COLO829 (cell line): Measurements from ENCODE around the gene TREM2.
"Not testable (repeated sequence)": the region's sequence is repeated elsewhere in the genome, so short reads cannot be mapped to it uniquely, and the experiment has no call there.

Experiments used
- DNase-seq: peaks from one replicate; pipeline ENCODE4 v3.0.0; 2012; ENCODE audit warnings: low spot score

Gene TREM2

DNA sequence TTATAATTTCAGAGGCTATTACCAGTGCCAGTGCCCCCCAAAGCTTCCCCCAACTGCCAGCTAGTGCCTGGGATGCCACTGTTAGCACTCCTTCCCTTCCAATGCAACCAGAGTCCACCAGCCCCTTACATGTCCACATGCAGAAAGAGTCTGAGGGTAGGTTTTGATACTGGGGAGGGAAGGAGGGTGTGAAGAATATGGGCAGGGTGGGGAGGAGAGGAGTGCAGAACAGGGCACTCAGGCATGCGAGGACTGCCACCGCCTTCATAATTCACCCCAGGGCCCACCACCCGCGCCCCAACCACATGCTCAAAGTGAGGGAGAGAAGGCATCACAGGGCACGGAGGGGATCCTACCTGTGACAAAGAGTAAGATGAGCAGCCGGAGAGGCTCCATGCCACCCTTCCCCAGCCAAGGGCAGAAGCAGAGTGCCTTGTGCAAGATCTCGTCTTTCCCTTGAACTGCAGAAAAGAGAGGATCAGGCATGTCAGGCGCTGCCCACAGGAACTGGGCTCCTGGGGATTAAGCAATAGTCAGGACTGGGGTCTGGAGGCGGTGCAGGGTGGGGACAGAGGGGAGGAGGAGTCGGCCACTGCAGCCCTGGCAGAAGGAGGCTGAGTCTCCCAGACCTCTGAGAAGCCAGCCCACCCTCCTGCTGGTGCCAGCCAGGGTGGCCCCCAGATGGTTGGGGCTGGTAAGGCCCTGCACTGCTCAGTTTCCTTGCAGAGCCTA, at the start of gene TREM2:
TREM2 (minus strand) TSS at position 430 of the 732 bp plus-strand sequence; CDS start at position 396, 34 bp downstream.
- DNase-seq: no peak

DNA sequence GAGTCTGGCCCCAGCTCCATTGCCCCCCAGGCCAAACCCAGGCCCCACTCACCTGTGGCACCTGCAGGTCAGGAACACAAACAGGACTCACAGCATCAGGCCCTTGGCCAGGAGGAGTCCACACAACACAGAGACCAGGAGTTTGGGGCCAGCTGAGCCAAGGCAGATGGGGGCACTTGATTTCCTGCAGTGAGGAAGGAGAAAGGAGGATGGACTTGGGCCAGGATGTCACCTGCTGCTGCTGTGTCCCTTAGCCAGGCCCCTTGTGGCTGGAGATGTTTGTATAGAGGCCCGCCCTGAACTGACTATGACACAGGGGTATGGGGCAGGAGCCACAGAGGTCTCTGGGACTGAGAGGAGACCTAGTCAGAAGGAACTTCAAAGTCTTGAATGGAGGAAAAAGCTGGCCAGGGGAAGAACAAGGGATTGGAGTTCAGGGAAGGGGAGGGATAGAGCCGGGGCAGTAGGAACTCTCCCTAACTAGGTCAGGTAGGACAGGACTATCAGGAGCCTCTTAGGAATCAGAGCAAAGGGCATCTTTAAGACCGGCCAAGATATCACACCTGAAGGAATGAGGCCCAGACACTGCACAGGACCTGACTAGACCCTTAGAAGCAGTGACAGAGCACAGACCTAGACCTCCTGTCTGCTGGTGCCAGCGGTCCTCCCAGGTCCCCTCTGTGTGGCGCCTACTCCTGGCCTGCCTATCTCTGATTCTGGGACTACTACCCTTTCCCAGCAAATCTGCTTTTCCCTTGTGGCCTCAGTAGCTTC, 46.8 kb upstream of the TREM2 start:
- DNase-seq: no peak

DNA sequence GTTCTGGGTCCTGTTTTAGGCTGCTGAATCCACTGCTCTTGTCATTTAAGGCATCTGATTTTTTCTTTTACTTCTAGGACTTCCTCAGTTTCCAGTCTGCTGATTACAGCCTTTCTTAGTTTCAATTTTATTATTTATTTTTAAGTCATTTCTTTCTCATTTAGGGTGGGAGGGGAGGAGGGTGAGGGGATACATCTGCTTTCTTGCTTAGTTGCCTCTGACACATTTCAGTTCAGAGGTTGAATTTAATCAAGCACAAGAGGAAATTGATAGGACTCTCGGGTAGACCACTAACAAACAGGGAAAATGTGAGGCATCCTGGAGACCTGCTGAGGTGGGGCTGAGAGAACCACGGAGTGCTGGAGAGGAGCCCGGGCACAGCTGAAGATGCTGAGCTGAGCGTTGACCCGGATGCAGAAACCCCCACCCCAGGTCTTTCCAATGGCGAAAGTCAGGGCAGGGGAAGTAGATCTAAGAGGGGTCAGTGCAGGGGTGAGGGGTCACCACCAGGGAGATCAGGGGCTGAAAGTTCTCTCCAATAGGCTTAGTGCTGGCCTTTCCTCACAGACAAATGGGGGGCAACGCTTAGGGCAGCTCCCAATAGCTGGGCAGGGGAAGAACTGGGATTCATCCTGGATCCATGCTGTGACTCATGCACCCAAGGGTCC, 45.7 kb upstream of the TREM2 start:
- no peak for DNase-seq

DNA sequence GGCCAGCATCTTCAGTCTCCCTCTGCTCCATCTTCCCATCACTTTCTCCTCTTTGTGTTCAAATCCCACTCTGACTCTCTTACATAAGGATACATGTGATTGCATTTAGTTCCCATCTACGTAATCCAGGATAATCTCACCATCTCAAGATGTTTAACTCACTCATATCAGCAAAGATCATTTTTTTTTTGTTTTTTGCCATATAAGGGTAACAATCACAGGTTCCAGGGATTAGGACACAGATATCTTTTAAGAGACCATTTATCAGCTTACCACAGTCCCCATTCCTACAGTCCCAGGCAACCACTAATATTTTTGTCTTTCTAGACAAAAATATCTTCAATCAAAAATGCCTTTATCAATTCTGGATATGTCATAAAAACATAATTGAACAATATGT, 41.2 kb upstream of the TREM2 start:
- no peak for DNase-seq

DNA sequence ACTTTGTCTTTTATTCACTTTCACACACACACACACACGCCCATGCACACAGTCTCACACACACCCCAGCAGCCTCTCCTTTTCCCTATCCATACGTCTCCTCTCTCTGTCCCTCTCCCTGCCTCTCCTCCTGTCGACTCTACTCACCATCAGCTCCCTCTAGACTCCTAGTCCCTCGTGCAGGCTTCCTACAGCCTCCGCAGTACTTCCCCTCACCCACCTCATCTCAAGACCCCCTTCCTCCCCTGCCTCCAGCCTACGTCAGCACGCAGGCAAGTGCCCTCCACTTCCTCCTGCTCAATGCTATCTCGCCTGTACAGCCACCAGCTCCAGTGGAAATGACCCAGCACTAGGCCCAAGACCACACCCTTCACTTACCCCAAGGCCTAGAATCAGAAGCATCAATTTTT, 38.9 kb upstream of the TREM2 start:
- no peak for DNase-seq

DNA sequence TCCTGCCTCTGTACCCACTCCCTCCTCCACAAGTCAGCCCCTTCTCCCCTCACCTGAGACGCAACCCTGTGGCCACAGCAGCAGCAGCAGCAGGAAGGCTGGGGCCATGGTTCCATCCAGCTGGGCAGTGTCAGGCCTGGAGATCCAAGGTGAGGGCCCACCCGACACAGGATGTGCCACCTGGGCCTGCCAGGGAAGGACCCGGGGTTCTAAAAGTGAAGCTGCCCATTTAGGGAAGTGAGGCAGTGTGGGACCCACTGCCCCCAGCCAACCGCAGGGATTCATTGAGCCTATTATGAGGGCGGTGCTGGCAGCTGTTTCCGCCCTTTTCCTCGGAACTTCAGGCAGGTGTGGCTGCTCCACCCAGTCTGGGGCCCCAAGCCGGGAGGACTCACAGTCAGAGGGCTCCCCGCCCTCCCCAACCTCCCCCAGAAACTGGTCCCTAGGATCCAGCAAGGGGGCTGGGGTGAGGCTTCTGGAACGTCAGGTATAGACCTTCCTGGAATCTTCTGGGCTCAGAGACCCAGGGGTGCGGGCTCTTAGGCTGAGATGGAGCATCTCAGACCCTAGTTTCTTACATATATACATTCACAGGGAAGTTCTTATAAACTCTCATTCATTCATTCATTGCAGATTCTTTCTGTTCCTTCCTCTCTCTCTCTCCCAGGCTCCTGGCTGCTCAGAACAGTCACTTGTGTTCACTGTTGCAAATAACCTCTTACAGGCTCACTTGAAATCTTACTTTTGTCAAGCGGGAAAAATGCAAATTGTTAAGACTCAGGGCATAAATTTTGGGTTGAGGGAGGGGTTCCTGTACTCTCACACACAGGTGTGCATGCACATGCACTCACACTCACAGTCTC, 38.2 kb upstream of the TREM2 start, which contains the start of gene TREML2:
TREML2 (minus strand) TSS at position 249 of the 863 bp plus-strand sequence; CDS start at position 108, 141 bp downstream.
- DNase-seq: no peak

DNA sequence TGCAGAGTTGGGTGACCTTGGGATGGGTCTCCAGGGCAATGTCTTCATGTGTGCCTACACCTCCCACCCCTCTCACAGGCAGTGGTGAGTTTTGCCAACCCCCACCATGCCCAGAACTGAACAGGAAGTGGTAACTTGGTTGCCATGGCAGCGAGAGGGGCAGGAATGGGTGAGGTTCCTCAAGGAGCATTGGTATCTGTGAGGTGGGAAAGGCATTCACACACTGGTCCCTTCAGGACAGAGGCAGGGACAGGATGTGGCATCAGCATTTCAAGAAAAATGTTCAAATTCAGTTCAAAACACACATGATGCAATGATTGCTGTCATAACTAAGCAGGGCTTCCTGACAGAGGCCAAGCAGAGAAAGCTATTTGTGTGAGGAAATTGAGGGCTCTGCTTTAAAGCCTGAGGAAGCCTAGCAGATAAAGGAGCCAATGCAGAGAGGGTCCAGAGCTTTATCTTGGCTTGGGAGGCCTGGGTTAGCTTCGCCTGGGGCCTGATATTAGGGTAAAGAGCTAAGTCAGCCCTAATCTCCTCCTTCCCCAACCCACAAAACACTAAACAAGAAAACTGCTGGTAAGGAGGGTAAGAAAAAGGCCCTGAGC, 37.5 kb upstream of the TREM2 start:
- DNase-seq: no peak

DNA sequence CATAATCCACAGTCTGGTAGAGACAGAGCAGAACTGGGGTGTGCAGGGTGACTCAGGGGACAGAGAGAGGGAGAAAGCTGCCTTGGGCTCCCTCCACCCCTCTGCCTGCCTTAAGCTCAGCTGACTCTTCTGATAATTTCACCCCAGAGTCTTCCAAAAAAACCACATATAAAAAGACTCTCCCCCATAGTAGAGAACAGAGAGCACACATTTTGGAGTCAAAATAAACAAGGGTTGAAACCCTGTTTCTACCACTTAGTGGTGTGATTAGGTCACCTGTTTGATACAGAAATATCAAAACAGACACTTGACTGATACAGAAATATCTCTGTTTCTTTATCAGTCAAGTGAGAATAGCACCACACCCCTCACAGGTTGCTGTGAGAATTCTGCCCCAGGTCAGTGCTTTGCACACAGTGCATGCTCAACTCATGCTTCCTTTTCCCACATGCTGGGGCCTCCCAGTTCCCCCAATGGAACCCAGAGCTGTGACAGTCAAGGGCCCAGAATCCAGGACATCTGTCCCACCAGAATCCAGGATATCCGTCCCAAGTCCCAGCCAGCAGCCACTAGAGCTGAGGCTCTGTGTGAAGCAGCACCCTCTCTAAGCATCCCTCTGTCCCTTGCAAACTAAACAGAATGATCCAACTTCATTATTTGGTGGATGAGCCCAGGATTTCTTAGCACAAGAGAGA, 36.8 kb upstream of the TREM2 start:
- DNase-seq: no peak

DNA sequence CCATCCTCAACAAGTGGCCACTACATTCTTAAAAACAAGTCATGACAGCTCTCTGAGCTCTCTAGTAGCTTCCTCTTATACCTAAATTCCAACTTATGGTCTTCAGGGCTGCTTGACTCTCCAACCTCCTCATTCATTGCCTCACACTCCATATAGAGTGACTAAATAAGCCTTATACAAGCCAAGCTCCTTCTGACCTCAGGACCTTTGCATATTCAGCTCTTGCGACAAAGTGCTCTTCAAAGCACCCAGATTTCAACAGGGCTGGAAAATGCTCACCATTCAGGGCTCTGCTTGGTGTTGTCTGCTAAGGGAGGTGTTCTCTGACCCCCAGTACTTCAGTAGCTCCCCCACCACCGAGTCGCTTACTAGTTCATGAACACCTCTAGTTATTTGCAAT, 34.3 kb upstream of the TREM2 start:
- no peak for DNase-seq

DNA sequence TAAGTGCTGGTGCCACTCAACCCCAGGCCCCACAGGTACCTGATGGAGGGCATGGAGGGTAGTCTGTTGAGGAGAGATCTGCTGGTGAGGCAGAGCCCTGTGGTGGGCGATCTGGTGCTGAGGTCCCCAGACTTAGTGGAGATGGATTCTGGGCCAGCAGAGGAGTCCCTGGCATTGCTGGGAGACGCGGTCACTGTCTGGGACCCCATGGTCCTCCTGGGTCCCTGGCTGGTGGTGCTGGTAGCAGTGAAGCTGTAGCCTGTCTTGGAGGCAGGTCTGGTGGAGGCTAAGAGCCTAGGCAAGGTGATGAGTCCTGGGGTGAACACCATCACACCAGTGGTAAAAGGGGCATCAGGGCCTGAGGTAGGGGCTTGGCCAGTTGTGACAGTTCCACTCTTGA, 31.5 kb upstream of the TREM2 start:
- DNase-seq: no peak

DNA sequence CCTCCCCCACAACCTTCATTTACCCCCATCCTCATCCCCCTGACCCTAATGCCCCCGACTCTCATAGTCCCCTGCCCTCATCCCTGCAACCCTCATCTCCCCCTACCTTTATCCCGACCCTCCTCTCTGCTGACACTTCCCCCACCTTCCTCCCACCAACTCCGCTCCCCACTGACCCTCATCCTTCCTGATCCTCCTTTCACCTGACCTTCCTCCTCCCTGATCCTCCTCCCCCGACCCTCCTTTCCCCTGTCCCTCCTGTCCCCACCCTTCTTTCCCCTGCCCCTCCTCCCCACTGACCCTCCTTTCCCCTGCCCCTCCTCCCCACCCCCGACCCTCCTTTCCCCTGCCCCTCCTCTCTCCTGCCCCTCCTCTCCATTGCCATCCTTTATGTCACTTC, 31.0 kb upstream of the TREM2 start:
- no peak for DNase-seq

DNA sequence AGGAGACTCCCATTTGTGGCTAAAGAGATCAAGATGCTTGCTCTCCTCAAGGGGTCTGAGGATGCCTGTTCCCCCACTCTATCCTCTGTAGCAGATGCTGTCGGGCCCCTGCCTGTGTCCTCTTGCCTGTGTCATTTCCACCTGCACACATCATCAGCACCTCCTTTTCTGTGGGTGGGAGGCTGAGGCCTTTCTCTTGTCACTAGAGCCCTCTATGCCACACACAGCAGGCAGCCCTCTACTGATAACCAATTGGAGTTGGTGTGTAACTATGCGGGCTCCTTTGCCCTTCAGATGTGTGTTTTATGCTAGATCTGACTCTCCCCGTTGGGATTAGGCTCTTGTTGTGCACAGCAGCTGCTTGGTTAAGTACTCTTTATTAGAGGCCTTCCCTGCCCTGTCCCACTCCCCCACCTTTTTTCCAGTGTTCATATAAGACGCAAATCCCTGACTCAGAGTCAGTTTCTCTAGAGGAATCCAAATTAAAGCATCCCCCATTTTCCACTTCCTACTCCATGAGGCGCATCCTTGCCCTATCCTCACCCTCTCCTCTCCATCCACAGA, 30.3 kb upstream of the TREM2 start:
- DNase-seq: no peak

DNA sequence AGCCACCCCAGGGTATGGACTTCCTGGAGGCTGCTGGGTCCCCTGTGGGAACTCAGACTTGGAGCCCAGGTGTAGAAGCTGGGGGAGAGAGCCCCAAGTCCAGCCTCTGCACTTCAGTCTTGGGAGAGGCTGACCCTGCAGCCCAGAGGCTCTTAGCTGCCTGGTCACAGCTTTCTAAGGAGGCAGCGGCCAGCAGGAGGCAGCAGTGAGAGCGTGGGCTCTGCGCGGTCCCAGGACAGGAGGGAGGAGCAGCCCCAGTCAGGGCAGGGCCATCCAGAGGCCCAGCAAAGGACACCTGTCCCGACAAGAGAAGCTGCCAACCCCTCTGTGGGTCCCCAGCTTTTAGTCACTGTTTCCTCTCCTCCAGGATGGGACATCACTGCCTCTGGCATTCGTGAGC, 28.7 kb upstream of the TREM2 start:
- peak; percentile 28 for DNase-seq

DNA sequence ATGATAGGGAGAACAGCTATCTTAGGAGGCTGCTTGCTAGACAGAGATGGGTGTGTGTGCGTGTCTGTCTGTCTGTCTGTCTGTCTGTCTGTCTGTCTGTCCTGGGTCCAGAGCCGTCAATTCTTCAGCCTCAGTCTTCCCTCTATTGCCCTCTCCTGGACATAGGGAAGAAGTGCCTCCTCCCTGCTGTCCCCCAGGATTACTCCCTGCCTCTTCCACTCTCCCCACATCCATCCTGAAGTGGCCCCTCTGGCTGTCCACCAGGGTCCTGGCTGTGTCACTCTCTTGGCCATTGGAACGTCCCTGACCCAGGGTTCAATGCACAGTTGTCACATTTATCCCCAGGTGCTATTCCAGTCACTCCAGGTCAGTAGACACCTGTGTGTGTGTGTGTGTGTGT, 27.9 kb upstream of the TREM2 start:
- DNase-seq: no peak

DNA sequence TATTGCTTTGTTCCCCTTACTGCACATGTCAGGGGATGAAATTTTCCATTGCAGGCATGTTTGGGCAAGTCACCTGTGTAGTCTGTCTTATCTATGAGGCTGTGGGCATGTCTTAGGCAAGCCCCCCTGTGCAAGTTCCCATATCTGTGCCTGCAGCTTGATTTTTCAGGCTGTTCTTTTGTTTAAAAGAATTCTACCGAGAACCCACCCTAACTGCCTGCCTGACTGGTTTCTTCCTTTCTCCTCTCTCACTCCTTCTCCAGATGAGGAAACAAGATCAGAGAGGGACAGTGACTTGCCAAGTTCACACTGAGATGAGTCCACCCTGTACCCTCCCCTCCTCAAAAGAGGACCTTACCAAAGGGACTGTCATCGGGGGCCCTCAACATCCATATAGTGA, 27.1 kb upstream of the TREM2 start:
- DNase-seq: no peak

DNA sequence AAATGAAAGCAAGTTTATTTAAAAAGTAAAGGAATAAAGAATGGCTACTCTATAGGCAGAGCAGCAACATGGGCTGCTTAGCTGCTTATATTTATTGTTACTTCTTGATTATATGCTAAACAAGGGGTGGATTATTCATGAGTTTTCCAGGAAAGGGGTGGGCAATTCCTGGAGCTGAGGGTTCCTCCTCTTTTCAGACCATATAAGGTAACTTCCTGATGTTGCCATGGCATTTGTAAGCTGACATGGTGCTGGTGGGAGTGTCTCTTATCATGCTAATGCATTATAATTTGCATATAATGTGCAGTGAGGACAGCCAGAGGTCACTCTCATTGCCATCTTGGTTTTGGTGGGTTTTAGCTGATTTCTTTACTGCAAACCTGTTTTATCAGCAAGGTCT, 26.1 kb upstream of the TREM2 start:
- not testable (repeated sequence) for DNase-seq

DNA sequence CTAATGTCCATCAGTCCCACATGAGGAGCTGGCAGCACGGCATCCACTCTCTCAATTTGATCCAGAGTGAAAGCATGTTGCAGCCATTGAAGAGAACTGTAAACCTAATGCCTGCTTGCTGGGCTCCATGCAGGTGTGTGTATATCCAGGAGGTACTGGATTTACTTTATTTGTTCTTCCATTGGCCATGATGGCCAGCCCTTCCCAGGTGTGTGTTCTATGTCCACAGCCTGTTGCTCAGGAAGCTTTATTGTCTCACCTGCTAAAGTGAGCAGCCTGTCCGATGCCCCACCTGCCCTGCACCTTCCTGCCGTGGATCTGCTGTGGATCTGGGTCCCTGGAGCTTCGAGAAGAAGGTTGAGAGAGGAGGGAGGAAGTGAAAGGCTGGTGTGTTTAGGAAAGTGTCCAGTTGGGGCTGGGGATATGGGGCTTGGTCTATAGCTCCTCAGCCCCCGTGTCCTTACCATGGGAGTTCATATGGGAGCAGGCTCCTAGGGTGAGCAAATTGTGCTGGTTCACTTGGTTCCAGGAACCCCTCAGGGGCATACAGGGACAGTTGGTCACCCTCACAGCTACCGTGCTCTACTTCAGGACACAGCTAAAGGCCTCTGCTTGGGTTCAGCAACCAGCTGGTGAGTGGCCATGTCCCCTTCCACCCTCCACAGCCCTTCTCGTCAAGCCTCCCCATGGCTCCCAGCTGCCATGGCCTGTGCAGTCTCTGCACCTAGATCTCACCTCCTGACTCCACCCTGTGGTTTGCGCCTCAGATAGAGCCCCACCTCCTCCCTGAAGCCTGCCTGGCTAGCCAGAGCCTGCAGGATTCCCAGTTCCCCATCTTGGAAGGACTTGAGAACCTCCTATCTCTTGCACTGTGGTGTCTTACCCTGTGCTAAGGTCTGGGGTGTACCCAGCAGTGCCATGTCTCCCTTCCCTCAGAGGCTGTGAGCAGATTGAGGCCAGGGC, 25.3 kb upstream of the TREM2 start:
- DNase-seq: no peak

DNA sequence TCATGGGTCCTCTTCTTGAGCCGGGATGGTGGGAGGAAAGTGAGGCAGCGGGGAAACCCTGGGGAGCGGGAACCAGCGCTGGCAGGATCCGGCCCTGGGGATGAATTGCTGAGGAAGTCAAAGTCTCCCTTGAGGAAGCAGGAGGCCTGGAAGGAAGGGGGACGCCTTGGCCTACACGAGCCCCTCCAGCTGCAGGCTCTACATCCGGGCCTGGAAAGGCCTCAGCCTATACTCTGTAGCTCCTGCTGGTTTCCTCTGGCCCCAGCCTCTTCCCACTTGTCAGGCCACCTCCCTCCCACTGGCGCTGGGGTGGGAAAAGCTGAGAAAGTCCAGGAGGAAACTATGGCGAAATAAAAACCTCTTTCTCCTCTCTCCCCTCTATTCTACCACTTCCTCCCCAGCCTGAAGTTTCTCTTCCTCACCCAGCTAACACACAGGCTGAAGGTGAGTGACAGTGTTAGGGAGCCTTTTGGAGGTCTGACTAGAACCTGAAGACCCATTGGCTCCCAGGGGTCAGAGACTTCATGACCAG, 23.2 kb upstream of the TREM2 start:
- DNase-seq: no peak

DNA sequence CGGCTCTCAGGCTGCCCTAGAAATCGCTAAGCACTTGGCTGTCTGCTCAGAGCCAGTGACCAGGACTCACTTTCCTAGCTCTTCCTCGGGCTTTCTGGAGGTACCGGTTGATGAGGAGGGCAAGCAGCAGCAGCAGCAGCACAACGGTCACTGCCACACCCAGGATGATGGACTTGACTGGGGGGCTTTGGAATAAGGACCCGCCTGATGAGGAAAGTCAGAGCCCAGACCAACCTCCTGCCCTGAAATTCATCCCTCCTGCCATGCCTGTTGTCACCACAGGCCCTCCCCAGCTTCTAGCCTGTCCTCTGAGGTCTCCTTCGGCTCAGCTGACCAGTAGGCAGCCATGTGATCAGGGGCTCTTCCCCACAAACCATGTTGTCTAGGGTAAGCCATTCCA, 21.8 kb upstream of the TREM2 start:
- no peak for DNase-seq
